ENCODE results near the gene BCR. TPM values are rescaled to one million over a fixed set of nuclear protein-coding genes. Genes with fewer than 3 reads are reported as not detected.

The BCR gene
- total RNA-seq, 4 donors from 2014 or later: 36.9 to 514 (median 91.0) TPM

DNA sequence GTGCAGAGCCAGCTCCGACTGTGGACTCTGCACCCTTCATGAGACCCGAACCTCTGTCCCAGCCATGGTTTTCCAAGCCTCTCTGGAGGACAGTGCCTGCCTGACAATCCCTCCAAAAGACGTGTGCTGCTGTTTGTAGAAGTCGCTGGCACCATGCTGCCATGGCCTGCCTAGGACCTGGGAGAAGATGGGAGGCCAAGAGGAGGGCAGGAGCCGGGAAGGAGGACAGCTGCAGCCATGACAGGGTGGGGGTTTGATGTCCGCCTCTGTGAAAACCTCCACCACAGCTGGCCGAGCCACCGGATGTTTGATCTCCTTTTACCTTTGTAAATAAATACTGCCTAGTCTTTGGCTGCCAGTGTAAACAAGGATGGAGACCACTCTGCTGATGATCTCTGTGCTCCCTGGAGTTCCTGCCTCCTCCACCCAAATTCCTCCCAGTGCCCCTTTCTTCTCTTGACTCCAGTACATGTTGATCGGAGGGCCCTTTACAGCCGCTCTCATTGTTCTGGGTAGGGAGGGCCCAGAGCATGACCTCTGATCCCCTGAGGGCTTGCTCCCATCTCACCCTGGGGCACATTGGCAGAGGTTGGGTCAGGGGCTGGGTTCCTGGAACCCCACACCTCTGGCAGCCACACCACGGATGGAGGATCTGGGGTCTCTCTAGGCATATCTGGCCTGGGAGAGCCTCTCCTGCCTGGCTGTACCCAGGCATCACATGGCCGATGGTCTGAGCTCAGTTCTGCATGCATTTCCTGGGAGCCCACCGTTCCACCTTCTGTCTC lies 66.9 kb downstream of the BCR start:
- no peaks in the 10 kb centered on the region for H3K36me3 ChIP-seq
- no peak for TF ChIP-seq CTCF (IDR thresholded peaks at IDR 0.05)
- TF ChIP-seq POLR2AphosphoS5 (IDR thresholded peaks at IDR 0.05): no peak
- no peak for TF ChIP-seq EP300 (IDR thresholded peaks at IDR 0.05; ENCODE audit: low read depth)
- no peak for TF ChIP-seq POLR2A (IDR thresholded peaks at IDR 0.05)
- intact Hi-C loops (cut with DNase I; ENCODE audit: low total_unique reads) (no loop called here), in situ Hi-C loops (cut with MboI; ENCODE audit: low pct_ligation_motif_present in 1 of 4, low pct_unique_long_range_greater_than_20kb in 1 of 4, low sequenced_read_pairs in 3 of 4) (no loop called here)
- DNase-seq: no peak
- no peaks in the 10 kb centered on the region for H3K27me3 ChIP-seq
- peaks cover 0 to 13% (median 6%) of the 10 kb centered on the region in 4 donors for H3K4me1 ChIP-seq
- H3K27ac ChIP-seq: no peak overlapping the region
- 84 to 90% methylated on average over 2 to 13 of the region's 13 CpGs for WGBS, 2 donors (ENCODE audit: low coverage in 1 of 2)
- no peak overlapping the region for H3K4me3 ChIP-seq
- no peaks in the 10 kb centered on the region for H3K9me3 ChIP-seq

DNA sequence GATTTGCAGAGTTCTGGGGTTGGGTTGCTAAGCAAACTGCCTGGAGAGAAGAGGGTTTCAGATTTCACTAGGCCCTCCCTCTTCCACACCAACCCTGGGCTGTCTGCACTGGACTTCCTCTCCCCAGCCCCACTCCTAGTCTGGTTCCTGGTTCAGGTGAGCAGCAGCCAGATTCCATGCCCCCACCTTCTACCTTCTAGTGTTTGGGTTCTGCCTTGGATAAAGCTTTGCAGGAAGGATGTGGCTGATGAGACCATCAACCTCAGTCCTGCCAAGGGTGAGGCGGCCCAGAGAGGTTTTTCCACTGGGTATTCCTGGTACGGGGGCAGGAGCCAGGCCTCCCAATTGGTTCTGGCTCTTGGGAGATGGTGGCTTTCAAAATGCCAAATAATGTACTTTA lies 68.3 kb downstream of the BCR start:
- intact Hi-C loops (cut with DNase I; ENCODE audit: low total_unique reads) (no loop called here), in situ Hi-C loops (cut with MboI; ENCODE audit: low pct_ligation_motif_present in 1 of 4, low pct_unique_long_range_greater_than_20kb in 1 of 4, low sequenced_read_pairs in 3 of 4) (no loop called here)
- TF ChIP-seq POLR2A (IDR thresholded peaks at IDR 0.05) (no peak), EP300 (IDR thresholded peaks at IDR 0.05; ENCODE audit: low read depth) (no peak), CTCF (IDR thresholded peaks at IDR 0.05) (no peak), POLR2AphosphoS5 (IDR thresholded peaks at IDR 0.05) (no peak)
- Histone ChIP-seq H3K27ac (no peak overlapping the region), H3K9me3 (no peaks in the 10 kb centered on the region), H3K27me3 (no peaks in the 10 kb centered on the region), H3K36me3 (no peaks in the 10 kb centered on the region), H3K4me1 (peaks cover 0 to 13% (median 4%) of the 10 kb centered on the region in 4 donors), H3K4me3 (no peak overlapping the region)
- WGBS, 2 donors (ENCODE audit: low coverage in 1 of 2): 73 to 87% methylated on average over 2 of the region's 2 CpGs
- no peak for DNase-seq

DNA sequence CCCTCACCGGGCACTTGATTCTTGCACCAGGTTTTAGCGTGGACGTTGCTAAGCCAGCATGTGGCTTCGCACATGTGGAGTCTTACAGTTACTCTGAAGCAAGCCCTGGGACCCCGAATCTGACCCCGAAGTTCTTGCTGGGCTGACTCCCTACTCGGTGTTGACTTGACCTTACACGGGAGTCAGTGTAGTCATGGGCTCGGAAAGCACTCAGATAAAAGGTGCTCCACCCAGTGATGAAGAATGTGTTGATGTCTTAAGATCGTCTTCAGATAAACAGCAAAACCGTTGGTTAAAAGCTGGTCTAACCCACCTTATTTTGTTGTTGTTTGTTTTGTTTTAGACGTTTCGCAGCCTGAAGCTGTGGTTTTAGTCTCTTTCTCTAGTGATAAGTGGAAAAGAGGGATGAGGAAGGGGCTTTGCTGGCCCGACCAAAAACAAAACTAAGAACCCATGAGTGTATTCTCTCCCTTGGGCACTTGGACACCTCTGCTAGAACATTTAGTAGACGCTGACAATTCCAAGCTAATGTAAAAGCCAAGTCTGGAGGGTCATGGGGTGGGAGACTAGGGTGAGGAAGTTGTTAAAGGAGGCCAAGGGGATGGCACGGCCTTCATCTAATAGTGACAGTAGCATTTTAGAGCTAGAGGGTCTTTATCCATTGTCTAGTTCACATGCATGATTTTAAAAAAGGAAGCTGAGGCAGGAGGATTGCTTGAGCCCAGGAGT lies 69.9 kb downstream of the BCR start:
- no peak overlapping the region for H3K4me3 ChIP-seq
- H3K27me3 ChIP-seq: no peaks in the 10 kb centered on the region
- TF ChIP-seq CTCF (IDR thresholded peaks at IDR 0.05) (no peak), POLR2A (IDR thresholded peaks at IDR 0.05) (no peak), POLR2AphosphoS5 (IDR thresholded peaks at IDR 0.05) (no peak), EP300 (IDR thresholded peaks at IDR 0.05; ENCODE audit: low read depth) (no peak)
- no peak overlapping the region for H3K27ac ChIP-seq
- 81 to 85% methylated on average over 7 to 16 of the region's 16 CpGs for WGBS, 2 donors (ENCODE audit: low coverage in 1 of 2)
- peaks cover 0 to 9% (median 2%) of the 10 kb centered on the region in 4 donors for H3K4me1 ChIP-seq
- in situ Hi-C loops (cut with MboI; ENCODE audit: low pct_ligation_motif_present in 1 of 4, low pct_unique_long_range_greater_than_20kb in 1 of 4, low sequenced_read_pairs in 3 of 4) (no loop called here), intact Hi-C loops (cut with DNase I; ENCODE audit: low total_unique reads) (no loop called here)
- DNase-seq: no peak
- H3K9me3 ChIP-seq: no peaks in the 10 kb centered on the region
- no peaks in the 10 kb centered on the region for H3K36me3 ChIP-seq

GRCh38 chr22:23250785-23251363 lies 70.6 kb downstream of the BCR start:
- H3K9me3 ChIP-seq: no peaks in the 10 kb centered on the region
- no peaks in the 10 kb centered on the region for H3K36me3 ChIP-seq
- TF ChIP-seq POLR2A (IDR thresholded peaks at IDR 0.05) (no peak), POLR2AphosphoS5 (IDR thresholded peaks at IDR 0.05) (no peak), CTCF (IDR thresholded peaks at IDR 0.05) (no peak), EP300 (IDR thresholded peaks at IDR 0.05; ENCODE audit: low read depth) (no peak)
- H3K4me1 ChIP-seq: peaks cover 0 to 9% (median 2%) of the 10 kb centered on the region in 4 donors
- in situ Hi-C loops (cut with MboI; ENCODE audit: low pct_ligation_motif_present in 1 of 4, low pct_unique_long_range_greater_than_20kb in 1 of 4, low sequenced_read_pairs in 3 of 4): no loop called here
- H3K4me3 ChIP-seq: no peak overlapping the region
- WGBS, 2 donors (ENCODE audit: low coverage in 1 of 2): 90 to 94% methylated on average over 9 to 14 of the region's 14 CpGs
- no peak overlapping the region for H3K27ac ChIP-seq
- intact Hi-C loops (cut with DNase I; ENCODE audit: low total_unique reads): no loop called here
- H3K27me3 ChIP-seq: no peaks in the 10 kb centered on the region
- DNase-seq: no peak

Measured in transverse colon (tissue), 4 donors.